GM19099 (cell line): ENCODE data around the gene ZNF365.

ENCODE experiments used
- POLR2A ChIP-seq: IDR thresholded peaks from 3 replicates; pipeline ENCODE4 v1.6.1; 2011; ENCODE audit warnings: low read depth; ENCODE audit not compliant: insufficient read length; ENCODE audit errors: extremely low read depth

Gene ZNF365

DNA sequence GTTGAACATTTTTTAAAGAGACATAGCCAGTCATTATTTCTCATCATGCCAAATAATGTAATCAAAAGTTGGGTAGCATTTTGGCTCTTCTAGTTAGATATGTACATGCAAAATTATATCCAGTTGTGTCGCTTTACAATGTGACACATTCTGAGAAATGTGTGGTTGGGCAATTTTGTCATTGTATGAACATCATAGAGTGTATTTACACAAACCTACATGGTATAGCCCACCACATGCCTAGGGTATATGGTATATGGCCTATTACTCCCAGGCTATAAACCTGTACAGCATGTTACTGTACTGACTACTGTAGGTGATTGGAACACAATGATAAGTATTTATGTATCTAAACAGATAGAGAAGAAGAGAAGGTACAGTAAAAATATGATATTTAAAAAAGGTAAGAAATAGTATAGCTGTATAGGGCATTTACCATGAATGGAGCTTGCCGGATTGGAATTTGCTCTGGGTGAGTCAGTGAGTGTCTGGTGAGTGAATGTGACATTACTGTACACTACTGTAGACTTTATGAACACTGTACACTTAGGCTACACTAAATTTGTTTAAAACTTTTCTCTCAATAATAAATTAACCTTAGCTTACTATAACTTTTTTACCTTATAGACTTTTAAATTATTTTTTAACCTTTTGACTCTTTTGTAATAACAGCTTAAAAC is 16.5 kb downstream of the ZNF365 start:
- TF ChIP-seq POLR2A, result no peak

DNA sequence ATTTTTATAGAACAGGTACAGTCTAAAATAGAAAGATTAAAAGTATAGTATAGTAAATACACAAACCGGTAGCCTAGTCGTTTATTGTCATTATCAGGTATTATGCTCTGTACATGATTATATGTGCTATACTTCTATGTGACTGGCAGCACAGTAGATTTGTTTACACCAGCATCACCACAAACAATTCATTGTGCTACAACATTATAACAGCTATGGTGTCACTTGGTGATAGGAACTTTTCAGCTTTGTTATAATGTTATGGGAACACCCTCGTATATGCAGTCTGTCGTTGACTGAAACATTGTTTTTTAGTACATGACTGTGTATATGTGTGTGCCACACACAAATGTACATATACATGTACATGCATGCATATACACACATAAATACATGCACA is 19.1 kb downstream of the ZNF365 start:
- TF ChIP-seq POLR2A, result no peak

- no peak for TF ChIP-seq POLR2A
Observed at GRCh38 chr10:62394556-62395018, 20.4 kb downstream of the ZNF365 start.

GRCh38 chr10:62395892-62396291 is 21.7 kb downstream of the ZNF365 start:
- TF ChIP-seq POLR2A, result no peak

GRCh38 chr10:62396864-62397263 is 22.7 kb downstream of the ZNF365 start:
- TF ChIP-seq POLR2A, result no peak

DNA sequence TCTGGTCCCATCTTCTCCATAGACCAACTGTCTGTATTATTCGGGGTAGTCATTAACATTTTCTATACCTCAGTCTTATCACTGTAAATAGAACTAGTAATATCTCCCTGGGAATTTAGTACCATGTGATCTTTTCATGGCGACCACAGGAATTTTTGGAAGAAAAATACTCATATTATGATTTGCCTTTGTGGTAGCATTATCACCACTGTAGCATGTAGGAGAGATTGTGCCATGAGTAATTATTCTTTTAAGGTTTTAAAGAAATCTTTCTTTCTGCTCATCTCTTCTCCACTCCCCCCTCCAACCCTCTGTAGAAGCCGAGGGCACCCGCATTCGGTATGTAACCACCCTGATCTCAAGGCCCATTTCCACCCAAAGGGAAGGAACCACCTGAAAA is 25.0 kb downstream of the ZNF365 start:
- TF ChIP-seq POLR2A, result no peak

- no peak for TF ChIP-seq POLR2A
Observed at GRCh38 chr10:62402508-62402907, 28.3 kb downstream of the ZNF365 start.

DNA sequence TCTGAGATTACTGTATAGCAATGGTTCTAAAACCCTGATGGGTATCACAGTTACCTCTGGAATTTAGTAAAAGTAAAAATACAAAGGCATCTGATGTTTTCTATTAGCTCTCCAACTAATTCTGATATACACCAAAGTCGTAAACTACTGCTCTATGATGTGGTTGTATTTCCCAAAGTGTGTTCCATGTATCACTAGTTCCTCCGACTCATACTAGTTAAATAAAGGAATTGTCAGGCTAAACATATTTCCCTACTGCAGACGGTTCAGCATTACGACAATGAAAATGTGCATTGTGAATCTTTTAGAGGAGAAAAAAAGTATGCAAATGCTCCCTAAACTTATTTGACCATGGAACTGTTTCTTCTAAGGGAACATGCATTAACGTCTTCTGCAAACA is 38.9 kb downstream of the ZNF365 start:
- no peak for TF ChIP-seq POLR2A

DNA sequence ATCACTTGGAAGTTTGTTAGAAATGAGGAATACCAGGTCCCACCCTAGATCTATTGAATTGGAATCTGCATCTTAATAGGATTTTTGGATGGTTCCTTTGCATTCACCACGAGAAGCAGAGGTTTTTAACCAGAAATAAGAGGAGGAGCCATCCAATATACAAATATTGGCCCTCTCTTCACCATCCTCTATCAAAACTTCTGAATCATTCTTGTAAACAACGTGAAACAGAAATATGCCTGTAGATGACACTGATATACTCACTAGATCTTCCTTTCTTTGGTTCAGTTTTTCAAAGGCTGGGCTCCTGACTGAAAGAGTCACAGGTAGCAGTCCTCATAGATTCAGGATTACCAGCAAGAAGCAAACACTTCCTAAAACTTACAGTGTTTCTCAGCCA is 39.5 kb downstream of the ZNF365 start:
- no peak for TF ChIP-seq POLR2A

DNA sequence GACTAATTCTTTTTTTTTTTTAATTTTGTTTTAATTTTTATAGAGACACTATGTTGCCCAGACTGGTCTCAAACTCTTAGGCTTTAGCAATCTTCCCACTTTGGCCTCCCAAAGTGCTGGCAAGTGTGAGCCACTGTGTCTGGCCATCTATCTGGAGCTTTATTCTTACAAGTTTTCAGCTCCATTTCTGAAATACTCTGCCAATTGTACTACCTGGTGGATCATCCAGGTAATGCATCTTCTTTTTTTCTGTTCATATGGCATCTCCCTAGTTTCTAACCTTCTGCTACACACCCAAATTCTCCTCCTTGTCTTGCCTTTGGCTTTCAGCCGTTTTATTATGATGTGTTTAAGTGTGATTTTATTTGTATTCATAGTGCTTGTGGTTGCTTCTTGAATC is 40.2 kb downstream of the ZNF365 start:
- TF ChIP-seq POLR2A, result no peak

- no peak for TF ChIP-seq POLR2A
Observed at GRCh38 chr10:62422068-62422590, 48.0 kb downstream of the ZNF365 start.

- no peak for TF ChIP-seq POLR2A
Observed at GRCh38 chr10:62424026-62424425, 49.9 kb downstream of the ZNF365 start.

DNA sequence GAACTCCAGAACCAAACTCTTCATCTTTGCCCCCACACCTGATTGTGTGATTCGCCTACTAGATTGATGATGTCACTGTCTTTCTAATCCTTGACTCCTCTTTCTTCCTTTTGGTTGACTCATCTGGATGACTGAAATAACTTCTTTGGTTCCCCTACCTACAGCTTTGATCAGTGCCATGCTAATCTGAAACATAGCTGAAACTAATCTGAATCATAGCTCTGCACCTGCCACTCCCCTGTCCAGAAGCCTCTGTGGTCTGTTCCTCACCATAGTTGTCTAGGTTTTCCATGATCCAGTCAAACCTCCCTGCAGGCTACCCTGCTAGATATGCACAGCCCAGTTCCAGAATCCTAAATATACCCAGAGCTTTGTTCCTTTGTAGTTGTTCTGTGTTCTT is 51.9 kb downstream of the ZNF365 start:
- no peak for TF ChIP-seq POLR2A

GRCh38 chr10:62426600-62426999 is 52.4 kb downstream of the ZNF365 start:
- TF ChIP-seq POLR2A, result no peak

DNA sequence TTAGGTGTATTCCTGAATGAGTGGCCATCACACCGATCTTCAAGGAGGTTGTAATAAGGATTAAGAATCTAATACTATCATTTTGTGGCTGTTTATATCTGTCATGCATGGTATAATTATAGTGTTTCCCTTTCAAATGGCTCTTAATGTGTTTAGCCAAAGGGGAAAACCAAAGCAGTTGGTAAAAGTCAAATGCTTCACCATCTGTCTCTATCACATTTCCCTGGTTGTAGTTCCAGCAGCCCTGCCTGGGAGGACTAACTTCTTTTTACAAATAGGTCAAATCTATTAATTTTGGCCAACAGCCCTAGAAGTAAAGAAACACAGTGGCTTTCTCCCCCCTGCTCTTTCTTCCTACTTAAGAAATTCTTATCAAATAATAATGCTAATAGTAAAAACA is 56.7 kb downstream of the ZNF365 start:
- no peak for TF ChIP-seq POLR2A

DNA sequence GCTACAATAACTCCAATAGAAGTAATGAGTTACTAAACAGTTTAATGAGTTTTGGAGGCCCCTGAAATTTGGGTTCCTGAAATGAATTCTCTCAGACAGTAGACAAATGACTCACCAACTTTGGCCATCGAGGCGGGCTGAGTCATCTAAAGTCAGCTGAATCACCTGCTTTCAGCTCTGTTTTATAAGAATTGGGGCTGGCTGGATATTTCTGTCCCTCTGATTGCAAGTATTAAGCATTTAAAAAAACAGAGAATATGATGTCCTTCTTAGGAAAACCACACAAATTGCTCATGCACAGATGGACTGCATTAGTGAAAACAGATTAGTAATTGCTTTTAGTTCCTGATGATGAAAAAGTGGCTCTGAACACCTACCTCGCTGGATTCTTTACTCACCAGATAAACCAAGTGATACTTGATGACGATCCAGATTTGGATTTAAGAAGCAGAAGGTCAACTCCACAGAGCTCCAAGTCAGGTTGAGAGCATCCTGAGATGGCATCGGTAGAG is 59.1 kb downstream of the ZNF365 start:
- no peak for TF ChIP-seq POLR2A

GRCh38 chr10:62433901-62434300 is 59.7 kb downstream of the ZNF365 start:
- no peak for TF ChIP-seq POLR2A

GRCh38 chr10:62437696-62438095 is 63.5 kb downstream of the ZNF365 start:
- no peak for TF ChIP-seq POLR2A

DNA sequence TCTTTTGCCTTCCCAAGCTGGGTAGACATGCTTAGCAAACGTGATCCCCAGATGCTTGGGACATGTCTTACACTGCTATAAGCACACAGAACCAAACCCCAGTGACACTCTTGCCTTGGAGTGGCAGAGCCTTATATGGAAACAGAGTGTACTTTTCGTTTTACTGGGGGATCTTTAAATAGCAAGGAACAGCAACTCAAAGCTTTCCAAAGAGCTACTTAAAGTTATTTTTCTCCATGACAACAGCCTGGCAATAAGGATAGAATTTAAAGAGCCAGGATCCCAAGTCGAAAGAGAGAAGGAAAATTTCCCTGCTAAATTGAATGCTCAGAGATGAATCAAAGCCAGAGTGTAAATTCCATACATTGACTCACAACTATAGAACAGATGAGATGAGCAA is 67.8 kb downstream of the ZNF365 start:
- no peak for TF ChIP-seq POLR2A
